ENCODE results near the gene FIG4. TPM values are rescaled to one million over a fixed set of nuclear protein-coding genes. Genes with fewer than 3 reads are reported as not detected.
"Not testable (repeated sequence)": the region's sequence is repeated elsewhere in the genome, so short reads cannot be mapped to it uniquely, and the experiment has no call there.

The FIG4 gene
- 4.6 TPM for total RNA-seq

DNA sequence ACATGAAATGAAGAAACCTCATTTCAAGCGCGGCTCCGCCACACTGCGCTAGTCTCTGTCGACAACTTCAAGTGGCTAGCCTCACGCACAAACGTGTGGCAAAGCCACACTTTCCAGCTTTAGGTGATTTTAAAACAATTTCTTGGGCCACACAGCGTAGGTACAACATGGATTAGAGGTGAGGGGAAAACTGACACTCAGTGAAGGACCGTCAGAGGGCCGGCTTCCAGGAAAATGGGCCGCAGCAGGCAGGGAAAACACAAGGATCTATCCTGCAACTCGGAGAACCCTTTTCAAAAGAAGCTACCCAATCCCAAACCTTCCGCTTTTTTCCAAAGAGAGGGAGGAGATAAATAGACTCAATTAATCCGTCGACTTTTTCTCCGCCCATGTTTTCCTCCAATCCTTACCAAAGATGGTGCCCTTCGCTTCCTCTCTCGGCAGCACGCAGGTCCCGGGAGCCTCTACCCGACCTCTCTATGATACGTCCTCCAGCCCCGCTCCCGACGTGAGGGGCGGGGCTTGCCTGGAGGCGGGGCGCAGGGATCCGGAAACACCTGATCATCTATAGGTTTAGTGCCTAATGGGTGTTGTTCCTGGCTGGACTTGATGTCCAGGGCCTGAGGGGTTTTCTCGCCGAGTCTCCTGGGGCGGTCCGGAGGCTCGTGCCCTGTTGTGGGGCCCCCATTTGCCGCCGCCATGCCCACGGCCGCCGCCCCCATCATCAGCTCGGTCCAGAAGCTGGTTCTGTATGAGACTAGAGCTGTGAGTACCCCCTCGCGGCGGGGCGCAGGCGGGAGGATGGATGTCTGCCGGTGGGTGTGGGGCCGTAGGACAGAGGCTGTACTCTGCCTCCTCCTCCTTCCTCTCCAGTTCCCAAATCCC, at the start of gene FIG4, which contains the start of gene AK9:
FIG4 (plus strand) TSS at position 560 of the 885 bp plus-strand sequence; CDS start at position 700, 140 bp downstream.
AK9 (minus strand) TSS at position 466 of the 885 bp plus-strand sequence. CDS start 15,457 bp downstream, outside the sequence.
- DNase-seq (ENCODE audit: low spot score) (peak; percentile 94), ATAC-seq (peak; percentile 99)

DNA sequence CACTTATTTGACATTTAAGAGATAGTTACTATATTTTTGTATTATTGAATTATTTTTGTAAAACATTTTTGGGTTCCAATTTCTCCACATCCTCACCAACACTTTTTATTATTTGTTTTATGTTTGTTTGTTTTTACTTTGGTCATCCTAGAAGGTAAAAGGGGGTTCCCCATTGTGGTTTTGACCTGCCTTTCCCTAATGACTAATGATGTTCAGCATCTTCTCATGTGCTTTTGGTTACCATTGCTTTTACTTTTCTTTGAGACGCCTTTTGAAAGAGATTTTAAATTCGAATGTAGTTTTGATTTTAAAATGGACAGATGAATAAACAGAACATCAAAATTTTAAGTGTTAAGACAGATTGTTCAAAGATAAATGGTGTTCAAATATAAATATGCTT, 47.0 kb upstream of the FIG4 start:
- ATAC-seq: no peak
- DNase-seq (ENCODE audit: low spot score): no peak

DNA sequence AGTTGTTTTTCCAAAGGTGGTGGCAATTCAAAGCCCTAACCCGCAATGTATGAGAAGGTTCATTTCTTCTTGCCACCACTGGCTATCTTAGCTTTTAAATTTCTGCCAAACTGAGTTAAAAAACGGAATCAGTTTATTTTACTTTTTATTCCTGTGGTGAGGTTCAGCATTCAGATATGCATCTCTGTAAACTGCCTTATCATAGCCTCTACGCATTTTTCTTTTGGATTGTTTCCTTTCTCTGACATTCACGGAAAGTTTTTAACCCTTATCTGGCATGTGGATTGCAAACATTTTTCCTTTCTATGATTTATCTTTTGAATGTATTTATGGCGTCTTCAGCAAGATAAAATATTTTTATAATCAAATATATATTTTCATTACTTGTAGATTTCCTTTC, 37.8 kb upstream of the FIG4 start:
- DNase-seq (ENCODE audit: low spot score) (no peak), ATAC-seq (no peak)

DNA sequence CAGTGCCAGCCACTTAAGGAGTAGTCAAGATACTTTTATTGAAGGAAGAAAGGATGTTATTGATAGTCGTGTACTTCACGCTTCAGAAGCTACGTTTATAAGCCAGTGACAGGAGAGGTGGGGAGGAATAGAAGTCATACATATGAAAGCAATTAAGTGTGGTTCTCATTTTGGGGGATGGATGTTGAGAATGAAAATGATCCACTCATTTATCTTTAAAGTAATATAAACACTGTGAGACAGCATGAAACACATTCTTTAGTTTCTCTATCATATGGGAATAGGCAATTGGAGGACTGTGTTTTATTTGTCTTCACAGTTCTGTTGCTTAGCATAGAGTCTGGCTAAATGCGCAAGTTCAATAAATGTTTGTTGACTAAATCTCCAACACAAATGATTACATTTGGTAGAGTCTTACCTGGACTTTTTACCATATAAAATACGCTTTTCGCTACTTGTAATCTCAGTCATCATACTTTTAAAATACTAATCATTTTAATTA, 35.3 kb upstream of the FIG4 start:
- DNase-seq (ENCODE audit: low spot score) (no peak), ATAC-seq (no peak)

DNA sequence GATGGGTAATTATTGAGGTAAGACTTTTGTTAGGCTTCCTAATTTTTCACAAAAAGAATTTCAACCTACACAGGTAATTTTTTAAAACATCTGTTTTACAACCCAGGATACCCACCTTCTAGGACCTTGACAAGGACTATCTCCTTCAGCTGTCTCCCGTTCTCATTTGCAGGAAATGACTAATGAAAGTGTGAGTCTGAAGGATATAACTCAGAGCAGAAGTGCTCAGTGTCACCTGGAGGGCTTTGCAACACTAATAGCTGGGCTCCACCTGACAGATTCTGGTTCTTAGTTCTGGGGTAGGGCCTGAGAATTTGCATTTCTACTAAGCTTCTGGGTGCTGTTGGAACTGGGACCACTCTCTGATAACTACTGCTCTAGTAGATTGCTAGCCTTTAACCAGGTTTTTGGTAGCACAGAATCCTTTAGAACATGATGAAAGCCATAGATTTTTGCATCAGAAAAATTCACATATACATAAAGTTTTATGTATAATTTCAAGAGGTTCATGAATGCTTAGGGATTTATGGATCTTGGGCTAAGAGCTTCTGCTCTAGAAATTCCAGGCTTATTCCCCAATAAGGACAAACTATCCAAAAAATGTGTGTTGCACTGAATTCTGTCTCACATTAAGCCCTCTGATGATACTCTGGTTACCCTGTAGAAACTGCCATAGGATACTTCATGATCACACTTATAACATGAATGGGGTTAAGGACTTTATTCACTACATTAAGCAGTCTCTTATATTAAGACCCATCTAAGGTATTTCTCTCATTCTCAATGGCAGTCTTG, 30.4 kb upstream of the FIG4 start:
- no peak for ATAC-seq
- no peak for DNase-seq (ENCODE audit: low spot score)

DNA sequence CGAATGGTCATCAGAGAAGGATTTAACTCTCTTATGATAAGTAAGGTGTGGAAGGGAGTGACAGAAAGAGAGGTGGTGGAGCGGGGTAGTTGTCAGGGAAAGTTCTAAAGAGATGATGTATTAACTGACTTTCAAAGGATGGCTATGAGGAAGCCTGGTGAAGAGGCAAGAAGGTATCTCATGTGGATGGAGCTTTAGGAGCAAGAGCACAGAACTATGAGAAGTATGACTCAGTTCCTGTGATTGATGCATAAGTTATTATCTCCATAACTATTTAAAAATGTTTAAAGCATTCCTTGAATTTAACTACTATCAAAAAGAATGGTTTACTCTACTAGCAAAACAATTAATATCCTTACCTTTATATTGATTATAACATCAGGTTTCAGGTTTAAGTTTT, 28.9 kb upstream of the FIG4 start:
- ATAC-seq (no peak), DNase-seq (ENCODE audit: low spot score) (no peak)

DNA sequence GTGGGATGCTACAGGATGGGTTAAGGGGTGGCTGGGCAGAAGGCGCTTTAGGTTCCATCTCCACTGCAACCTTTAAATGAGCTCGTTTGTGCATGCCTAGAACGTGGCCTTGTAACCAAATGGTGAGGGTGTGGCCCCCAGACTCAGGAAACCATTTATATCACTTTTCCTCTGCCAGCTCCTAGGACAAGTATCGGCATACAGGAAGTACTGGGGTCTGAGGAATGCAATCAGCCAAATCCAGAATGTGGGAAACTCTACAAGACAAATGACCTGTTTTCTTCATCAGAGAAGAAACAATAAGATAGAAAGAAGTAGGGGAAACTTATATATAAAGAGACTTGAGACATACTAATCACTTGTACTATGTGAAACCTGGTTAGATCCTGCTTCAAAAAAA, 21.3 kb upstream of the FIG4 start:
- no peak for ATAC-seq
- no peak for DNase-seq (ENCODE audit: low spot score)

DNA sequence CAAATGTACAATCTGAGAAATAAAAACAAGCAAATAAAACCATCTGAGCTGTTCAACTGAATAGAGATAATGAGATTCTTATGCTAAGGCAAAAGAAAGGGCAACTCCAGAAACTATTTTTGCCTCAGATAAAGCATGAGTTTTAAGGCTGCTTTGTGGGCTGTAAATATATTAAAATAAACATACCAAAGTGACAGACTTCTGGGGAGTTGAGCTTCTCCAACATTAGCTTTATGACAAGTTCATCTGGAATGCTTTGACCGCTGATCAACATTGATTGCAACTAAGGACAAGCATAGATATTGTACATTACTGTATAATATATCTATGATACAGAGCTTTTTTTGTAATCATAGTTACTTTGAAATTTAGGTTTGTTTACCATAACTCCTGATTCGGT, 19.4 kb upstream of the FIG4 start:
- no peak for DNase-seq (ENCODE audit: low spot score)

DNA sequence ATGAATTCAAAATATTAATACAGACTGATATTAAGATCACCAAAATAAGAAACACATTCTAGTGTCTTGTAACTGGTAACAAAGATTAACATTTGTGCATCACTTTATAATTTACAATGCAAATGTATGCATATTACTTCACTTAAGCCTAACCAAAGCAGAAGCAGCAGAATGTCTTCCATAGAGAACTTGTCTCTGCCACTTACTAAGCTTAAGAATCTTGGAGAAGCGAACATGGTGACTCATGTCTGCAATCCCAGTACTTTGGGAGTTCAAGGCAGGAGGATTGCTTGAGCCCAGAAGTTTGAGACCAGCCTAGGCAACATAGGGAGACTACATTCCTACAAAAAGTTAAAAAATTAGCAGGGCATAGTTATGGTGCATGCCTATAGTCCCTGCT, 18.9 kb upstream of the FIG4 start:
- DNase-seq (ENCODE audit: low spot score): no peak
- ATAC-seq: no peak

More for the DNA sequence above, 19.4 kb upstream of the FIG4 start:
- ATAC-seq: no peak

DNA sequence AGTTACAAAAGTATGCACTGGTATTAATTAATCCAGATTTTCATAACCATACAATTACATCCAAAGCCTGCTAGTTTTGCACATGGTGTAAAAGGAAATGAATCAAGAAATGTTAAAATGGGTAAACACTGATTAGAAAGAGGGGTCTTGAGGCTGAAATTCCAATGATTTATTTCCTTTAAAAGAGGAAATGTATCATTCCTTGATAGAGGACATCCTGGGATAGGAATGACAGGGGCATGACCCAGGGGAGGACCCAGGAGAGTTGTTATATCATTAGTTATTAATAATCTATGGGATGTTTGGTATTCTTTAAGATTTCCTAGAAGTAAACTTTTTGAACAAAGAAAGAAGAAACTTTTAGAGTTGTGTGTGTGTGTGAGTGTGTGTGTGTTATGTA, 18.3 kb upstream of the FIG4 start:
- DNase-seq (ENCODE audit: low spot score): no peak

DNA sequence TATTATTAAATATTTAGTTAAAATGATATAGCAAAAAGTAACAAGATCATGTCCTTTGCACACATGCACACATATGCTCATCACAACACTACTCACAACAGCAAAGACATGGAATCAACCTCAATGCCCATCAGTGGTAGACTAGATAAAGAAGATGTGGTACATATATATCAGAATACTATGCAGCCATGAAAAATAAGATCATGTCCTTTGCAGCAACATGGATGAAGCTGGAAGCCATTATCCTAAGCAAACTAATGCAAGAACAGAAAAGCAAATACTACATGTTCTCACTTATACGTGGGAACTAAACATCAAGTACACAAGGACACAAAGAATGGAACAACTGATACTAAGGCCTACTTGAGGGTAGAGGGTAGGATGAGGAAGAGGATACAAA, 14.4 kb upstream of the FIG4 start:
- ATAC-seq (no peak), DNase-seq (ENCODE audit: low spot score) (no peak)

More for the DNA sequence above, 18.3 kb upstream of the FIG4 start:
- ATAC-seq: no peak

DNA sequence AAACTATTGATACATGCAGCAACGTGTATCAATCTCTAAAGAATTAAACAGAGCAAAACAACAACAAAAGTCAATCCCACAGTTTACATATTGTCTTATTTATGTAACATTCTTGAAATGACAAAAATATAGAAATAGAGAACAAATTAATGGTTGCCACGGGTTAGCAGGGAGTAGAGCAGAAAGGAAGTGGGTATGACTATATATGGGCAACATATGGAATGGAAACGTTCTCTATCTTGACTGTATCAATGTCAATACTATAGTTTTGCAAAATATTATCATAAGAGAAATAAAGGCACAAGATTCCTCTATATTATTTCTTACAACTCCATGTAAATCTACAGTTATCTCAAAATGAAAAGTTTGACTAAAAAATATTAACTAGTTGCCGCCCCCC, 12.9 kb upstream of the FIG4 start:
- no peak for DNase-seq (ENCODE audit: low spot score)
- ATAC-seq: no peak

DNA sequence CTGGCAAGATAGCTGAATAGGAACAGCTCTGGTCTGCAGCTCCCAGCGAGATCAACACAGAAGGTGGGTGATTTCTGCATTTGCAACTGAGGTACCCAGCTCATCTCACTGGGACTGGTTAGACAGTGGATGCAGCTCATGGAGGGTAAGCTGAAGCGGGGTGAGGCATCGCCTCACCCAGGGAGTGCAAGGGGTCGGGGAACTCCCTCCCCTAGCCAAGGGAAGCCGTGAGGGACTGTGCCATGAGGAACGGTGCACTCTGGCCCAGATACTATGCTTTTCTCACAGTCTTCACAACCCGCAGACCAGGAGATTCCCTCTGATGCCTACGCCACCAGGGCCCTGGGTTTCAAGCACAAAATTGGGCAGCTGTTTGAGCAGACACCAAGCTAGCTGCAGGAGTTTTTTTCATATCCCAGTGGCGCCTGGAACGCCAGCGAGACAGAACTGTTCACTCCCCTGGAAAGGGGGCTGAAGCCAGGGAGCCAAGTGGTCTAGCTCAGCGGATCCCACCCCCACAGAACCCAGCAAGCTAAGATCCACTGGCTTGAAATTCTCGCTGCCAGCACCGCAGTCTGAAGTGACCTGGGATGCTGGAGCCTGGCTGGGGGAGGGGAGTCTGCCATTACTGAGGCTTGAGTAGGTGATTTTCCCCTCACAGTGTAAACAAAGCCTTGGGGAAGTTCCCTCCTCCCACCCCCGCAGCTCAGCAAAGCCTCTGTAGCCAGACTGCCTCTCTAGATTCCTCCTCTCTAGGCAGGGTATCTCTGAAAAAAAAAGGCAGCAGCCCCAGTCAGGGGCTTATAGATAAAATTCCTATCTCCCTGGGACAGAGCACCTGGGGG, 12.2 kb upstream of the FIG4 start:
- ATAC-seq; DNase-seq (ENCODE audit: low spot score): not testable (repeated sequence)

DNA sequence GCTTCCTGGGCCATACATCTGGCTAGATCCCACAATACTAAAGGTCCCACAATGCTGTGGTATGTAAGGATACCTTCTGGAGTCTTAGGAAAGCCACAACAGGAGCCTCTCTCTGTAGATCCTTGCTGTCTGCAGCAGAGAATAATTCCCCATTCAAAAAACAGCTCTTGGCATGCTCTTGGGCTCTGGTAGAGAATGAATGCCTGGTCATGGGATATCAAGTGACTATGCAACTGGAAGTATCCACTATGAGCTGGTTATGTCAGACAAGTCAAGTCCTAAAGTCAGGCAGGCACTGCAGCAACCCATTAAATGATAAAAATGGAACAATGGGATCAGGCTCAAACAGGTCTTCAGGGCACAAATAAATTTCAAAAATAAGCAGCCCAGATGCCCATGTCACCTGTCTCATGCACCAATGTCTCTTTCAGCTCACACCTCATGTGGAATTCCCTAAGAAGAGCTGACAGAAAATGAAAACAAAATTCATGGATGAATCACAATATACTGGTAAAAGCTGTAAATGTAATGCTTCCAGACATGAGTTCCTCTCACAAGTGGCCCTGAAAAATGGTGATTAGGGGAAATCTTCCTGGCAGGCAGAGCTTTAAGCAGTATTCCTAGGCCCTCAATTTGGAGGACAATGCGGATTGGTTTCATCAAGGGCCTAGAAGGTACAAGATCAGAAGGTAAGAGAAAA, 4.4 kb upstream of the FIG4 start:
- ATAC-seq (no peak), DNase-seq (ENCODE audit: low spot score) (no peak)

DNA sequence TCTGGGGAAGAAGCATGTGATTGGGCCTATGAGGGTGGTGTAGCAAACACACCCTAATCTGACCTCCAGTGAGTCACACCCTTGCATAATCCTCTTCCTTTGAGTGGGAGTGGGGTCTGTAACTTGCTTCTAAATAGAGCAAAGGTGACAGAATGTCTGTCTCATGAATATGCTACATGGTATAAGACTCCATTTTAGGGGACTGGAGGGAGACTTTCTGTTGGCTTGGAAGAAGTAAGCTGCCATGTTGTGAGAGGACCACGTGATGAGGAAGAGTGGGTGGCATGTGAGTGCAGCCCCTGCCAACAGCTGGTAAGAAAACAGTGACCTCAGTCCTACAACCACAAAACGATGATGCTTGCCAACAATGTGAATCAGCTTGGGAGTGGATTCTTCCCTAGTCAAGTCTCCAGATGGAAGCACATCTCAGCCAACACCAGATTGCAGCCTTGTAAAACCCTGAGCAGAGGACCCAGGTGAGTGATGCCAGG, 3.8 kb upstream of the FIG4 start:
- DNase-seq (ENCODE audit: low spot score): no peak
- no peak for ATAC-seq

DNA sequence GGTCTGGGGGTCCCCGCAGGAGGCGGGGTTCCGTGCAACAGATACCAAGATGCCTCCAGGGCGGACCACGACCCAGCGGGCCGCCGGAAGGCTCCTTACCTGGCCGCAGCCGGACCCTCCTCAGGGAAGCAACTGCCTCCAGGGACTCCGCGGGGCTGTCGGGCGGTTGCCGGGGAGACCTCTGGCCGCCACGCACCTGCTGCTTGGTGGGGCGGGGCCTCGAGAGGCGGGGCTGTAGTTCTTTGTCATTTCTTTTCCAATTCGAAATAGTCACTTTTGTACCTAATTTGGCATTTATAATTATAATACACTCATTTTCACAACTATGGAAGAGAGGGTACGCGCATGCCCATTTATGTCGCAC, 741 bp upstream of the FIG4 start:
- peak; percentile 72 for ATAC-seq
- peak; percentile 64 for DNase-seq (ENCODE audit: low spot score)

DNA sequence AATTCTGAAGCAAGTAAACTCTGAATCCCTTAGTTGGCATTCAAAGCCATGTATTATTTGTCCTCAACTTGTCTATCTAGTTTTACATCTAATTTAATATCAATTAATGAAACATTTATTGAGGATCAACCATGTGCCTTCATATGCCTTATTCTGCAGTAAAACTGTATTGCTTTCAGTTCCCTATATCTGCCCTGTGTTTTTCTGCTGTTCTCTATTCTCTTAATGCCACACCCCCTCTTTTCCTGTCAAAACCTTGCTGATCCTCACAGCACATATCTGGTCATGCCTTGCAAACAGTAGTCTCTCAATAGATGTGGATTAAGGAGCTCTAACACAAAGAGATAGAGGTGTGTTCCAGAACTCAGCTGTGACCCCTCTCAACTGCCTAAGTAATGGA, 2.0 kb downstream of the FIG4 start:
- DNase-seq (ENCODE audit: low spot score) (no peak), ATAC-seq (no peak)

DNA sequence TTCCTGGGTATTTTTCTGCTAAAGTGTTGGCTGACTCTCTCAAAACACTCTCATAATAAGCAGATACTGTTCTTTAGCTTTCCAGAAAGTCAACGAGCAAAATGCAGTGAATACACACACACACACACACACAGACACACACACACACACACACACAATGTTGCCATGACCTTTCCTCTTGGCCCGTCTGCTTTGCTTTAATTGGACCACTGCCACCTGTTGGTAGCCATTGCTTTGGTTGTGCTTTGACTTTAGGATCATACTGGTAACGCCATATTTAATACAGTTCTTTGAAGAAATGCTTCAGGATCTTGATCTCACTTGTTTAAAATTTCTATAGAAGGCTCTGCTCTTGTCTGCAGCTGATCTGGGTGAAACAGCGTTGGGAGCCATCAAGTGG, 4.4 kb downstream of the FIG4 start:
- ATAC-seq (no peak), DNase-seq (ENCODE audit: low spot score) (no peak)

DNA sequence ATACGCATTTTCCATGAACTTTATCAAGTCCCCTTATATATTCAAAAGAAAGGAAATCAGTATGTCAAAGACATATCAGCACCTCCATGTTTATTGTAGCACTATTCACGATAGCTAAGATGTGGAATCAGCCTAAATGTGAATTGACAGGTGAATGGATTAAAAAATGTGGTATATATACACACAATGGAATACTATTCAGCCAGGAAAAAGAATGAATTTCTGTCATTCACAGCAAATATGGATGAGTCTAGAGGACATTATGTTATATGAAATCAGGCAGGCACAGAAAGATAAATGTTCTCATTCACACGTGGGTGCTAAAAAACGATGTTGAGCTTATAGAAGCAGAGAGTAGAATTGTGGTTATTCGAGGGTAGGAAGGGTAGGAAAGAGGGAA, 5.3 kb downstream of the FIG4 start:
- DNase-seq (ENCODE audit: low spot score) (no peak), ATAC-seq (no peak)

DNA sequence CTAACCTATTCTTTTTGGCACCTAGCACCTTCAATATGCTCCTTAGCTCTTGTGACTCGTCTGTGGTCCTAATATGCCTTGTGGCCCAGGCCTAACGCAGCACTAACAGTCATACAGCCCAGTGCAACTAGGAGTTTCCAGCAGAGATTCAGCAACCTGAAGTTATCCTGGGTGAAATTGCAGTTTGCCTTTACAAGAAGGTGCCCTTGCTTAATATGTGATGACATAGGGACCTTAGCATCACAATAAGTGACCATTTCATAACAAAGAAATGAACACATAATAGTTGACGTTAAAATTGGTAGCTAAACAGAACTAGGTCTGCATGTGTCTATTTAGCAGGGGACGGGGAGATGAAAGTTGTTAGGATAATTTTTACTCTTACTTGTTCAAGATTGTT, 10.1 kb downstream of the FIG4 start:
- ATAC-seq (no peak), DNase-seq (ENCODE audit: low spot score) (no peak)

Data from left lobe of liver (tissue), 2 donors.